ENCODE data around the gene TENM4. TPM values are rescaled to one million over a fixed set of nuclear protein-coding genes. Genes with fewer than 3 reads are reported as not detected.
"Not testable (repeated sequence)": the region's sequence is repeated elsewhere in the genome, so short reads cannot be mapped to it uniquely, and the experiment has no call there.

TENM4 gene
- polyA plus RNA-seq, 3 donors: 0.31 to 1.7 TPM; not detected in 1

GRCh38 chr11:79226126-79226525 lies 214.7 kb downstream of the TENM4 start:
- no peak overlapping the region for H3K9ac ChIP-seq (ENCODE audit: insufficient read depth, low read length, poor library complexity, severe bottlenecking)
- no peaks in the 10 kb centered on the region for H3K4me1 ChIP-seq (ENCODE audit: control insufficient read depth in 1 of 2, insufficient read depth in 2 of 2, low read length in 2 of 2)
- H3K4me1 Mint-ChIP-seq: no peaks in the 10 kb centered on the region
- peaks cover 4 to 8% (median 7%) of the 10 kb centered on the region in 3 donors for H3K27me3 Mint-ChIP-seq (ENCODE audit: low read depth in 3 of 3)
- H3K27ac ChIP-seq (ENCODE audit: low read depth in 1 of 2, low read length in 2 of 2): no peak overlapping the region
- no peaks in the 10 kb centered on the region for H4K20me1 ChIP-seq (ENCODE audit: insufficient read depth, low read length)
- intact Hi-C loops (cut with micrococcal nuclease): no loop called here
- peaks cover 0 to 6% (median 2%) of the 10 kb centered on the region in 7 donors for H3K9me3 Mint-ChIP-seq
- H3K9me3 ChIP-seq (replicated peaks in 1 of 2; ENCODE audit: control insufficient read depth in 1 of 2, insufficient read depth in 1 of 2, low read length in 2 of 2): no peaks in the 10 kb centered on the region
- H3K4me2 ChIP-seq (replicated peaks; ENCODE audit: extremely low read depth, low read length, poor library complexity, severe bottlenecking): no peak overlapping the region
- DNase-seq: no peak
- H3K4me3 ChIP-seq (replicated peaks in 1 of 3; ENCODE audit: low read depth in 2 of 3, low read length in 3 of 3): no peak overlapping the region
- TF ChIP-seq, protein P1, sequence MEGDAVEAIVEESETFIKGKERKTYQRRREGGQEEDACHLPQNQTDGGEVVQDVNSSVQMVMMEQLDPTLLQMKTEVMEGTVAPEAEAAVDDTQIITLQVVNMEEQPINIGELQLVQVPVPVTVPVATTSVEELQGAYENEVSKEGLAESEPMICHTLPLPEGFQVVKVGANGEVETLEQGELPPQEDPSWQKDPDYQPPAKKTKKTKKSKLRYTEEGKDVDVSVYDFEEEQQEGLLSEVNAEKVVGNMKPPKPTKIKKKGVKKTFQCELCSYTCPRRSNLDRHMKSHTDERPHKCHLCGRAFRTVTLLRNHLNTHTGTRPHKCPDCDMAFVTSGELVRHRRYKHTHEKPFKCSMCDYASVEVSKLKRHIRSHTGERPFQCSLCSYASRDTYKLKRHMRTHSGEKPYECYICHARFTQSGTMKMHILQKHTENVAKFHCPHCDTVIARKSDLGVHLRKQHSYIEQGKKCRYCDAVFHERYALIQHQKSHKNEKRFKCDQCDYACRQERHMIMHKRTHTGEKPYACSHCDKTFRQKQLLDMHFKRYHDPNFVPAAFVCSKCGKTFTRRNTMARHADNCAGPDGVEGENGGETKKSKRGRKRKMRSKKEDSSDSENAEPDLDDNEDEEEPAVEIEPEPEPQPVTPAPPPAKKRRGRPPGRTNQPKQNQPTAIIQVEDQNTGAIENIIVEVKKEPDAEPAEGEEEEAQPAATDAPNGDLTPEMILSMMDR (IDR thresholded peaks at IDR 0.05): no peak
- no peaks in the 10 kb centered on the region for H3K36me3 ChIP-seq (replicated peaks in 1 of 2; ENCODE audit: control insufficient read depth in 1 of 2, insufficient read depth in 2 of 2, low read length in 2 of 2)
- H2AFZ ChIP-seq (ENCODE audit: insufficient read depth, low read depth, low read length, poor library complexity, severe bottlenecking): no peak overlapping the region
- H3K36me3 Mint-ChIP-seq: no peaks in the 10 kb centered on the region
- H3K79me2 ChIP-seq (ENCODE audit: insufficient read depth, low read length): no peaks in the 10 kb centered on the region
- no peak overlapping the region for H3K4me3 Mint-ChIP-seq
- H3K27me3 ChIP-seq (ENCODE audit: control insufficient read depth in 2 of 2, insufficient read depth in 2 of 2, low read length in 2 of 2): peaks cover 0 to 9% of the 10 kb centered on the region in 2 donors
- WGBS (ENCODE audit: insufficient coverage): 80% methylated on average over 1 of the region's 4 CpGs
- H3K27ac Mint-ChIP-seq: no peak overlapping the region

DNA sequence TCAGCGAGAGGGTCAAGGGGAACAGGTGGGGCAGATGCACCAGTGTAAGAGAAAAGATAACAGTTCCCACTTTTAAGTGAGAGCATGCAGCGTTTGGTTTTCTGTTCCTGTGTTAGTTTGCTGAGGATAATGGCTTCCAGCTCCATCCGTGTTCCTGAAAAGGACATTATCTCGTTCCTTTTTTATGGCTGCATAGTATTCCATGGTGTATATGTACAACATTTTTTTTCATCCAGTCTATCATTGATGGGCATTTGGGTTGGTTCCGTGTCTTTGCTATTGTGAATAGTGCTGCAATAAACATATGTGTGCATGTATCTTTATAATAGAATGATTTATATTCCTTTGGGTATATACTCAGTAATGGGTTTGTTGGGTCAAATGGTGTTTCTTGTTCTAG lies 218.7 kb downstream of the TENM4 start:
- H3K27ac Mint-ChIP-seq; intact Hi-C loops (cut with micrococcal nuclease); H3K9ac ChIP-seq (ENCODE audit: insufficient read depth, low read length, poor library complexity, severe bottlenecking); H3K9me3 ChIP-seq (replicated peaks in 1 of 2; ENCODE audit: control insufficient read depth in 1 of 2, insufficient read depth in 1 of 2, low read length in 2 of 2); H3K4me1 Mint-ChIP-seq; H2AFZ ChIP-seq (ENCODE audit: insufficient read depth, low read depth, low read length, poor library complexity, severe bottlenecking); H3K27me3 ChIP-seq (ENCODE audit: control insufficient read depth in 2 of 2, insufficient read depth in 2 of 2, low read length in 2 of 2); H3K27me3 Mint-ChIP-seq (ENCODE audit: low read depth in 3 of 3); H3K4me1 ChIP-seq (ENCODE audit: control insufficient read depth in 1 of 2, insufficient read depth in 2 of 2, low read length in 2 of 2); H3K4me3 Mint-ChIP-seq; H3K79me2 ChIP-seq (ENCODE audit: insufficient read depth, low read length); H3K4me2 ChIP-seq (replicated peaks; ENCODE audit: extremely low read depth, low read length, poor library complexity, severe bottlenecking); DNase-seq; H3K4me3 ChIP-seq (replicated peaks in 1 of 3; ENCODE audit: low read depth in 2 of 3, low read length in 3 of 3); H3K36me3 ChIP-seq (replicated peaks in 1 of 2; ENCODE audit: control insufficient read depth in 1 of 2, insufficient read depth in 2 of 2, low read length in 2 of 2); H4K20me1 ChIP-seq (ENCODE audit: insufficient read depth, low read length); H3K36me3 Mint-ChIP-seq; H3K27ac ChIP-seq (ENCODE audit: low read depth in 1 of 2, low read length in 2 of 2); H3K9me3 Mint-ChIP-seq: not testable (repeated sequence)
- 100% methylated on average over 1 of the region's 5 CpGs for WGBS (ENCODE audit: insufficient coverage)

Measured in CD14-positive monocyte (primary cell).